ENCODE data around the gene ITPR2. TPM values are rescaled to one million over a fixed set of nuclear protein-coding genes. Genes with fewer than 3 reads are reported as not detected.

Gene ITPR2
- total RNA-seq, 1 experiment from 2014 or later: 4.0 TPM

GRCh38 chr12:26533211-26533610 is 299.8 kb downstream of the ITPR2 start:
- Histone ChIP-seq H3K4me2 (ENCODE audit: low read length) (no peak overlapping the region), H2AFZ (ENCODE audit: low read length) (no peak overlapping the region), H3F3A (ENCODE audit: low read length, unreplicated experiment) (no peaks in the 10 kb centered on the region), H3K4me3 (ENCODE audit: low read length) (no peak overlapping the region), H3K36me3 (ENCODE audit: low read depth, low read length) (no peaks in the 10 kb centered on the region), H3K9me3 (ENCODE audit: low read length) (no peaks in the 10 kb centered on the region), H3K27me3 (ENCODE audit: low read length) (no peaks in the 10 kb centered on the region), H3K9ac (ENCODE audit: low read length) (no peak overlapping the region), H3K79me2 (ENCODE audit: low read length) (no peaks in the 10 kb centered on the region), H4K20me1 (ENCODE audit: low read length) (no peaks in the 10 kb centered on the region), H3K4me1 (ENCODE audit: insufficient read depth, low read length) (no peaks in the 10 kb centered on the region), H3K27ac (ENCODE audit: low read length) (no peak overlapping the region), H3K9me2 (replicated peaks; ENCODE audit: low read length) (0 out of 2 replicates have a peak, but pooled peaks cover 3% of the 10 kb centered on the region)
- no TSS peak for BruUV-seq (replicated peaks)
- ATAC-seq (no peak), DNase-seq (no peak)
- intact Hi-C loops (cut with micrococcal nuclease): no loop called here
- ChIA-PET CTCF (no interaction called here), POLR2A (ENCODE audit: unreplicated experiment) (interaction anchor here (0.6 kb wide), 1 partner anchor 35 kb away, joined by 3 read pairs; no protein-coding TSS in a partner anchor)
- no peak for TF ChIP-seq EZH2 (IDR thresholded peaks at IDR 0.05; ENCODE audit: low read length, unreplicated experiment)
- no peak for TF ChIP-seq CTCF (conservative IDR thresholded peaks at IDR 0.05; ENCODE audit: low read depth, low read length)
- no peak for TF ChIP-seq EZH2phosphoT487 (IDR thresholded peaks at IDR 0.05; ENCODE audit: borderline replicate concordance, low read length)

- no peak overlapping the region for H3K4me3 ChIP-seq (ENCODE audit: low read length)
- no peaks in the 10 kb centered on the region for H3F3A ChIP-seq (ENCODE audit: low read length, unreplicated experiment)
- no peaks in the 10 kb centered on the region for H3K4me1 ChIP-seq (ENCODE audit: insufficient read depth, low read length)
- no peak overlapping the region for H3K9ac ChIP-seq (ENCODE audit: low read length)
- peaks cover under 1% of the 10 kb centered on the region for H3K36me3 ChIP-seq (ENCODE audit: low read depth, low read length)
- H3K9me3 ChIP-seq (ENCODE audit: low read length): peaks cover 5% of the 10 kb centered on the region; the same call in 1 of the 2 replicates
- TF ChIP-seq EZH2 (IDR thresholded peaks at IDR 0.05; ENCODE audit: low read length, unreplicated experiment): no peak
- TF ChIP-seq EZH2phosphoT487 (IDR thresholded peaks at IDR 0.05; ENCODE audit: borderline replicate concordance, low read length): no peak
- TF ChIP-seq CTCF (conservative IDR thresholded peaks at IDR 0.05; ENCODE audit: low read depth, low read length): no peak
- no peaks in the 10 kb centered on the region for H3K79me2 ChIP-seq (ENCODE audit: low read length)
- H4K20me1 ChIP-seq (ENCODE audit: low read length): no peaks in the 10 kb centered on the region
- CTCF ChIA-PET: no interaction called here
- DNase-seq: no peak
- H2AFZ ChIP-seq (ENCODE audit: low read length): no peak overlapping the region
- no peak for ATAC-seq
- no peak overlapping the region for H3K27ac ChIP-seq (ENCODE audit: low read length)
- intact Hi-C loops (cut with micrococcal nuclease): no loop called here
- POLR2A ChIA-PET (ENCODE audit: unreplicated experiment): no interaction called here
- BruUV-seq (replicated peaks): no TSS peak
- no peak overlapping the region for H3K4me2 ChIP-seq (ENCODE audit: low read length)
- no peaks in the 10 kb centered on the region for H3K27me3 ChIP-seq (ENCODE audit: low read length)
- 0 out of 2 replicates have a peak, but pooled peaks cover 2% of the 10 kb centered on the region for H3K9me2 ChIP-seq (replicated peaks; ENCODE audit: low read length)
These were observed 302.5 kb downstream of the ITPR2 start for GRCh38 chr12:26530461-26530860.

- Histone ChIP-seq H3K27me3 (ENCODE audit: low read length) (no peaks in the 10 kb centered on the region), H3K36me3 (ENCODE audit: low read depth, low read length) (peaks cover 6% of the 10 kb centered on the region), H3K9me2 (replicated peaks; ENCODE audit: low read length) (no peaks in the 10 kb centered on the region), H4K20me1 (ENCODE audit: low read length) (no peaks in the 10 kb centered on the region), H3K9ac (ENCODE audit: low read length) (no peak overlapping the region), H3K4me1 (ENCODE audit: insufficient read depth, low read length) (no peaks in the 10 kb centered on the region), H3K79me2 (ENCODE audit: low read length) (no peaks in the 10 kb centered on the region), H2AFZ (ENCODE audit: low read length) (no peak overlapping the region), H3K4me3 (ENCODE audit: low read length) (no peak overlapping the region), H3F3A (ENCODE audit: low read length, unreplicated experiment) (no peaks in the 10 kb centered on the region), H3K27ac (ENCODE audit: low read length) (no peak overlapping the region), H3K4me2 (ENCODE audit: low read length) (no peak overlapping the region), H3K9me3 (ENCODE audit: low read length) (peaks cover 11% of the 10 kb centered on the region)
- POLR2A ChIA-PET (ENCODE audit: unreplicated experiment): no interaction called here
- CTCF ChIA-PET: no interaction called here
- intact Hi-C loops (cut with micrococcal nuclease): loop anchor here (10.0 kb wide), 1 partner anchor 414 kb away; no protein-coding TSS in a partner anchor
- no TSS peak for BruUV-seq (replicated peaks)
- TF ChIP-seq EZH2phosphoT487 (IDR thresholded peaks at IDR 0.05; ENCODE audit: borderline replicate concordance, low read length): no peak
- TF ChIP-seq CTCF (conservative IDR thresholded peaks at IDR 0.05; ENCODE audit: low read depth, low read length): no peak
- TF ChIP-seq EZH2 (IDR thresholded peaks at IDR 0.05; ENCODE audit: low read length, unreplicated experiment): no peak
- ATAC-seq (no peak), DNase-seq (no peak)
These were observed 304.1 kb downstream of the ITPR2 start for GRCh38 chr12:26528943-26529342.

Data from PC-3 (cell line).